Measurements from ENCODE around the gene COBL.

DNA sequence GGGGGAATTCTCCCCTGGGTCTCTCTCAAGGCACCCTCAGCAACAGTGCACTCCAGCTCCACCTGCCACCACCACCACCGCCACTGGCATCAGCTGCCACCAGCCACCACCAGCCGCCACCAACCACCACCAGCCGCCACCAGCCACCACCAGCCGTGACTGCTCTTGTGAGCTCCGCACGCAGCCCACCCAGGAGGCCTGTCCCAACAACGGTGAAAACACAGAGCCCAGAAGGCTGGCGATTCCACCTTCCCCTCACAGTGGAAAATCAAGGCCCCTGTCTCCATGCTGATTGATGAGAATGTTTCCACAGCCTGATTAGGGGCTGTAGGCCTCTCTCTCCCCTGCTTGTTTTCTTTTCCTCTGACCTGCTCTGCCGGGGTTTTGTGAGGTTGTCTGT is 41.1 kb downstream of the COBL start:
- TF ChIP-seq, protein P1, sequence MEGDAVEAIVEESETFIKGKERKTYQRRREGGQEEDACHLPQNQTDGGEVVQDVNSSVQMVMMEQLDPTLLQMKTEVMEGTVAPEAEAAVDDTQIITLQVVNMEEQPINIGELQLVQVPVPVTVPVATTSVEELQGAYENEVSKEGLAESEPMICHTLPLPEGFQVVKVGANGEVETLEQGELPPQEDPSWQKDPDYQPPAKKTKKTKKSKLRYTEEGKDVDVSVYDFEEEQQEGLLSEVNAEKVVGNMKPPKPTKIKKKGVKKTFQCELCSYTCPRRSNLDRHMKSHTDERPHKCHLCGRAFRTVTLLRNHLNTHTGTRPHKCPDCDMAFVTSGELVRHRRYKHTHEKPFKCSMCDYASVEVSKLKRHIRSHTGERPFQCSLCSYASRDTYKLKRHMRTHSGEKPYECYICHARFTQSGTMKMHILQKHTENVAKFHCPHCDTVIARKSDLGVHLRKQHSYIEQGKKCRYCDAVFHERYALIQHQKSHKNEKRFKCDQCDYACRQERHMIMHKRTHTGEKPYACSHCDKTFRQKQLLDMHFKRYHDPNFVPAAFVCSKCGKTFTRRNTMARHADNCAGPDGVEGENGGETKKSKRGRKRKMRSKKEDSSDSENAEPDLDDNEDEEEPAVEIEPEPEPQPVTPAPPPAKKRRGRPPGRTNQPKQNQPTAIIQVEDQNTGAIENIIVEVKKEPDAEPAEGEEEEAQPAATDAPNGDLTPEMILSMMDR (conservative IDR thresholded peaks at IDR 0.05; ENCODE audit: low read depth, low read length): no peak
- no peak for TF ChIP-seq EZH2 (IDR thresholded peaks at IDR 0.05; ENCODE audit: low read length, unreplicated experiment)

All from PC-3 (cell line).